A549 (cell line): Measurements from ENCODE around the gene OTX1. TPM values are rescaled to one million over a fixed set of nuclear protein-coding genes. Genes with fewer than 3 reads are reported as not detected.

Source experiments
- ATAC-seq, 2 experiments: fragments of 200-7000 bp in 1 of 2; fragments of >200 bp in 1 of 2; cut with Nextera tagmentation in 1 of 2; cut with Tn5 transposase in 1 of 2; 3 replicates each; pipeline versions ENCODE4 v1.8.0 to v1.9.1; 2018 to 2020; ENCODE audit warnings: mild to moderate bottlenecking in 1 of 2, moderate library complexity in 1 of 2
- CTCF ChIA-PET: fragments of 300-600 bp; sonication (Branson Sonifier 250); formaldehyde crosslinking; extraction: SDS; loops from one replicate; lab custom pipeline; 2021; ENCODE audit warnings: antibody characterized with exemption, inconsistent platforms; lab: Yijun Ruan, JAX
- POLR2A ChIA-PET: fragments of 350-600 bp; formaldehyde crosslinking; extraction: SDS; loops from one replicate; lab custom pipeline; 2021; ENCODE audit warnings: antibody characterized with exemption, inconsistent platforms; lab: Yijun Ruan, JAX
- DNase-seq, 2 experiments: peaks; one replicate each; pipeline versions ENCODE4 v3.0.0 to v3.0.0-alpha.2; 2011 to 2016; ENCODE audit warnings: low read depth in 1 of 2, low spot score in 1 of 2
- FAIRE-seq: peaks from 2 replicates; lab custom pipeline; 2011; peaks lifted over from hg19 to GRCh38; lab: Jason Lieb, UNC
- H3K27ac ChIP-seq, 2 experiments: fragments of >200 bp; sonication (Bioruptor Twin); formaldehyde crosslinking; 3 replicates each; pipeline ENCODE4 v1.5.1; 2016 to 2017
- H3K4me1 ChIP-seq: fragments of >200 bp; sonication (Bioruptor Twin); formaldehyde crosslinking; 3 replicates; pipeline ENCODE4 v1.6.1; 2016
- H3K4me2 ChIP-seq: fragments of >200 bp; sonication (Bioruptor Twin); formaldehyde crosslinking; 3 replicates; pipeline ENCODE4 v1.6.1; 2016
- H3K4me3 ChIP-seq: fragments of >200 bp; sonication (Bioruptor Twin); formaldehyde crosslinking; 3 replicates; pipeline ENCODE4 v1.5.1; 2016
- H3K9me3 ChIP-seq: fragments of >200 bp; sonication (Bioruptor Twin); formaldehyde crosslinking; 3 replicates; pipeline ENCODE4 v1.6.1; 2016
- CBX2 ChIP-seq: fragments of 200-600 bp; sonication (generic); IDR thresholded peaks from 2 replicates; pipeline ENCODE4 v1.6.1; 2016; ENCODE audit warnings: low read depth, mild to moderate bottlenecking, borderline replicate concordance
- CHD2 ChIP-seq: fragments of 150-350 bp; IDR thresholded peaks from 2 replicates; pipeline ENCODE4 v1.6.1; 2014; ENCODE audit warnings: low read length; ENCODE audit not compliant: partially characterized antibody
- CHD4 ChIP-seq: fragments of 200-600 bp; sonication (generic); IDR thresholded peaks from 2 replicates; pipeline ENCODE4 v1.6.1; 2016; ENCODE audit warnings: antibody characterized with exemption, mild to moderate bottlenecking, borderline replicate concordance
- EHMT2 ChIP-seq: fragments of 200-600 bp; sonication (generic); IDR thresholded peaks from 2 replicates; pipeline ENCODE4 v1.6.1; 2016; ENCODE audit warnings: antibody characterized with exemption, low read depth, mild to moderate bottlenecking, moderate library complexity
- FOSB ChIP-seq: fragments of 250-450 bp; sonication (Bioruptor Pico); IDR thresholded peaks from 2 replicates; pipeline ENCODE4 v1.5.0; 2020; ENCODE audit warnings: mild to moderate bottlenecking, moderate library complexity
- GATA3 ChIP-seq: IDR thresholded peaks from 2 replicates; pipeline ENCODE4 v1.6.1; 2012; ENCODE audit warnings: borderline replicate concordance
- HES2 ChIP-seq: fragments of >200 bp; sonication (Bioruptor Twin); formaldehyde crosslinking; IDR thresholded peaks from 2 replicates; pipeline ENCODE4 v1.6.1; 2016
- HOXA7 ChIP-seq: fragments of 250-450 bp; sonication (Bioruptor Pico); IDR thresholded peaks from 2 replicates; pipeline ENCODE4 v1.5.0; 2020; ENCODE audit warnings: mild to moderate bottlenecking, moderate library complexity
- JUNB ChIP-seq: fragments of >200 bp; sonication (Bioruptor Twin); formaldehyde crosslinking; IDR thresholded peaks from 2 replicates; pipeline ENCODE4 v1.6.1; 2016
- MAZ ChIP-seq: fragments of 150-350 bp; IDR thresholded peaks from 2 replicates; pipeline ENCODE4 v1.6.1; 2014; ENCODE audit warnings: antibody characterized with exemption, low read depth, low read length, borderline replicate concordance
- MYC ChIP-seq: IDR thresholded peaks from 2 replicates; pipeline ENCODE4 v1.6.1; 2012; ENCODE audit warnings: mild to moderate bottlenecking, inconsistent platforms, low read length, improper control_type of control experiment, borderline replicate concordance
- NFE2L2 ChIP-seq: fragments of 150-350 bp; conservative IDR thresholded peaks from 2 replicates; pipeline ENCODE4 v1.6.1; 2014; ENCODE audit warnings: low read length
- NR3C1 ChIP-seq: fragments of >200 bp; sonication (Bioruptor Twin); formaldehyde crosslinking; IDR thresholded peaks from 3 replicates; pipeline ENCODE4 v1.6.1; 2017
- PHF8 ChIP-seq: fragments of 200-600 bp; sonication (generic); IDR thresholded peaks from 2 replicates; pipeline ENCODE4 v1.6.1; 2016; ENCODE audit warnings: low read depth, mild to moderate bottlenecking, antibody characterized with exemption, moderate library complexity, borderline replicate concordance
- POLR2A ChIP-seq: IDR thresholded peaks from 2 replicates; pipeline ENCODE4 v1.6.1; 2012; ENCODE audit warnings: mild to moderate bottlenecking, low read length
- POLR2AphosphoS2 ChIP-seq: conservative IDR thresholded peaks from 2 replicates; pipeline ENCODE4 v1.6.1; 2012; ENCODE audit warnings: low read length, improper control_type of control experiment, inconsistent platforms
- RARB ChIP-seq: fragments of 250-450 bp; sonication (Bioruptor Pico); IDR thresholded peaks from 2 replicates; pipeline ENCODE4 v1.8.0; 2021; ENCODE audit warnings: mild to moderate bottlenecking, moderate library complexity
- REST ChIP-seq: fragments of 200-600 bp; sonication (generic); IDR thresholded peaks from 2 replicates; pipeline ENCODE4 v1.6.1; 2016; ENCODE audit warnings: antibody characterized with exemption, mild to moderate bottlenecking, moderate library complexity
- RNF2 ChIP-seq: fragments of 200-600 bp; sonication (generic); IDR thresholded peaks from 2 replicates; pipeline ENCODE4 v1.6.1; 2016; ENCODE audit warnings: low read depth, mild to moderate bottlenecking, antibody characterized with exemption, moderate library complexity, borderline replicate concordance
- SMC3 ChIP-seq: fragments of >200 bp; sonication (Bioruptor Twin); formaldehyde crosslinking; IDR thresholded peaks from 3 replicates; pipeline ENCODE4 v1.6.1; 2018; ENCODE audit warnings: inconsistent platforms
- SREBF2 ChIP-seq: fragments of 450-650 bp; IDR thresholded peaks from 2 replicates; pipeline ENCODE4 v1.6.1; 2014; ENCODE audit warnings: mild to moderate bottlenecking, moderate library complexity
- TP53 ChIP-seq: fragments of 250-450 bp; sonication (Bioruptor Pico); IDR thresholded peaks from 2 replicates; pipeline ENCODE4 v1.5.0; 2021; ENCODE audit warnings: mild to moderate bottlenecking, moderate library complexity
- ZFP36 ChIP-seq: fragments of 450-650 bp; IDR thresholded peaks from 2 replicates; pipeline ENCODE4 v1.6.1; 2014; ENCODE audit warnings: borderline replicate concordance; ENCODE audit not compliant: partially characterized antibody
- ZNF302 ChIP-seq: fragments of 250-450 bp; sonication (Bioruptor Pico); IDR thresholded peaks from 2 replicates; pipeline ENCODE4 v1.9.0; 2021; ENCODE audit warnings: inconsistent platforms, mild to moderate bottlenecking, moderate library complexity
- ZSCAN20 ChIP-seq: fragments of 250-450 bp; sonication (Bioruptor Pico); IDR thresholded peaks from 2 replicates; pipeline ENCODE4 v1.8.0; 2022; ENCODE audit warnings: mild to moderate bottlenecking, moderate library complexity
- WGBS: methylation state at CpG from one replicate; pipeline ENCODE4 v1.1.6; 2017; ENCODE audit errors: missing lambda C conversion rate; 5-methylcytosine and 5-hydroxymethylcytosine counted together
- polyA plus RNA-seq, 4 experiments: library from polyadenylated mRNA; depleted of rRNA in 3 of 4; stranded (reverse); fragments of >200 nt; fragmentation: RNase III in 1 of 4; extraction: RNeasy Plus Mini Kit Qiagen cat#74134 plus additional on column Dnase treatment in 1 of 4; gene quantifications; 2 replicates in 3 of 4; 3 replicates in 1 of 4; pipeline ENCODE4 v1.2.3, GENCODE V29; 2011 to 2017
- TF ChIP-seq, protein P1 (sequence below): IDR thresholded peaks from 2 replicates; pipeline ENCODE4 v1.6.1; 2012; ENCODE audit warnings: low read depth, borderline replicate concordance
- TF ChIP-seq, protein P2 (sequence below): fragments of 250-450 bp; sonication (Bioruptor Pico); IDR thresholded peaks from 2 replicates; pipeline ENCODE4 v1.5.0; 2020; ENCODE audit warnings: low read depth, mild to moderate bottlenecking, moderate library complexity
- TF ChIP-seq, protein P3 (sequence below): fragments of 450-650 bp; IDR thresholded peaks from 2 replicates; pipeline ENCODE4 v1.6.1; 2014; ENCODE audit warnings: antibody characterized with exemption

OTX1 gene
- polyA plus RNA-seq, 2 of the 4 experiments (the other 2 are of a cell fraction), result 0.26 to 2.5 TPM

GRCh38 chr2:63078852-63079606, 28.4 kb downstream of the OTX1 start (continued):
- peak; percentile 26; the same call in 1 of the 3 replicates for TF ChIP-seq SMC3

GRCh38 chr2:63081404-63081803, 30.8 kb downstream of the OTX1 start:
- no peaks in the 10 kb centered on the region for H3K9me3 ChIP-seq
- DNase-seq (no peak), ATAC-seq (no peak), FAIRE-seq (no peak)
- TF ChIP-seq JUNB (no peak), ZNF302 (no peak), PHF8 (no peak), TP53 (CRISPR knock-in tag) (no peak), RARB (CRISPR knock-in tag) (no peak), CHD4 (no peak), POLR2A (no peak), HOXA7 (CRISPR knock-in tag) (no peak), ZFP36 (no peak), CHD2 (no peak), CBX2 (no peak), RNF2 (no peak), MAZ (no peak), FOSB (CRISPR knock-in tag) (no peak)
- TF ChIP-seq, protein P1, sequence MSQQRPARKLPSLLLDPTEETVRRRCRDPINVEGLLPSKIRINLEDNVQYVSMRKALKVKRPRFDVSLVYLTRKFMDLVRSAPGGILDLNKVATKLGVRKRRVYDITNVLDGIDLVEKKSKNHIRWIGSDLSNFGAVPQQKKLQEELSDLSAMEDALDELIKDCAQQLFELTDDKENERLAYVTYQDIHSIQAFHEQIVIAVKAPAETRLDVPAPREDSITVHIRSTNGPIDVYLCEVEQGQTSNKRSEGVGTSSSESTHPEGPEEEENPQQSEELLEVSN, result no peak
- WGBS, result 51% methylated on average over 4 of the region's 4 CpGs
- peaks cover 8% of the 10 kb centered on the region; the same call in 2 of the 3 replicates for H3K4me1 ChIP-seq
- no peak overlapping the region for H3K4me3 ChIP-seq
- no peak overlapping the region for H3K4me2 ChIP-seq
- ChIA-PET CTCF (no interaction called here), POLR2A (no interaction called here)
- no peak overlapping the region for H3K27ac ChIP-seq

GRCh38 chr2:63086687-63087086, 36.1 kb downstream of the OTX1 start:
- no peak overlapping the region for H3K27ac ChIP-seq
- ATAC-seq (no peak), FAIRE-seq (no peak), DNase-seq (no peak)
- CTCF ChIA-PET, result no interaction called here
- H3K9me3 ChIP-seq, result no peaks in the 10 kb centered on the region
- POLR2A ChIA-PET, result no interaction called here
- no peak overlapping the region for H3K4me3 ChIP-seq
- H3K4me2 ChIP-seq, result no peak overlapping the region
- WGBS, result 0% methylated on average over 1 of the region's 1 CpG
- TF ChIP-seq REST (no peak), HES2 (no peak), FOSB (CRISPR knock-in tag) (no peak), NFE2L2 (no peak), EHMT2 (no peak), TP53 (CRISPR knock-in tag) (no peak), SREBF2 (no peak), ZSCAN20 (no peak), POLR2AphosphoS2 (no peak), NR3C1 (no peak), GATA3 (no peak), RNF2 (no peak), MYC (no peak)
- TF ChIP-seq, protein P2, sequence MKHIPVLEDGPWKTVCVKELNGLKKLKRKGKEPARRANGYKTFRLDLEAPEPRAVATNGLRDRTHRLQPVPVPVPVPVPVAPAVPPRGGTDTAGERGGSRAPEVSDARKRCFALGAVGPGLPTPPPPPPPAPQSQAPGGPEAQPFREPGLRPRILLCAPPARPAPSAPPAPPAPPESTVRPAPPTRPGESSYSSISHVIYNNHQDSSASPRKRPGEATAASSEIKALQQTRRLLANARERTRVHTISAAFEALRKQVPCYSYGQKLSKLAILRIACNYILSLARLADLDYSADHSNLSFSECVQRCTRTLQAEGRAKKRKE (CRISPR knock-in tag), result no peak
- TF ChIP-seq, protein P3, sequence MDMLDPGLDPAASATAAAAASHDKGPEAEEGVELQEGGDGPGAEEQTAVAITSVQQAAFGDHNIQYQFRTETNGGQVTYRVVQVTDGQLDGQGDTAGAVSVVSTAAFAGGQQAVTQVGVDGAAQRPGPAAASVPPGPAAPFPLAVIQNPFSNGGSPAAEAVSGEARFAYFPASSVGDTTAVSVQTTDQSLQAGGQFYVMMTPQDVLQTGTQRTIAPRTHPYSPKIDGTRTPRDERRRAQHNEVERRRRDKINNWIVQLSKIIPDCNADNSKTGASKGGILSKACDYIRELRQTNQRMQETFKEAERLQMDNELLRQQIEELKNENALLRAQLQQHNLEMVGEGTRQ, result no peak
- H3K4me1 ChIP-seq, result no peaks in the 10 kb centered on the region
